Retinal pigment epithelial cell (primary cell): ENCODE measurements around the gene PLEKHA4.
A peak's percentile ranks its signal among the peaks of the same experiment; 100 is the strongest.
"Not testable (repeated sequence)": the region's sequence is repeated elsewhere in the genome, so short reads cannot be mapped to it uniquely, and the experiment has no call there.

Experiments
- DNase-seq: peaks from one replicate; pipeline ENCODE4 v3.0.0-alpha.2; 2010; ENCODE audit warnings: low read depth
- H3K4me3 ChIP-seq: 2 replicates; pipeline ENCODE4 v1.5.1; 2011; ENCODE audit warnings: mild to moderate bottlenecking, low read length, control low read depth, moderate library complexity
- CTCF ChIP-seq: conservative IDR thresholded peaks from 2 replicates; pipeline ENCODE4 v1.5.1; 2011; ENCODE audit warnings: low read depth, low read length, control low read depth, inconsistent platforms

Gene PLEKHA4

DNA sequence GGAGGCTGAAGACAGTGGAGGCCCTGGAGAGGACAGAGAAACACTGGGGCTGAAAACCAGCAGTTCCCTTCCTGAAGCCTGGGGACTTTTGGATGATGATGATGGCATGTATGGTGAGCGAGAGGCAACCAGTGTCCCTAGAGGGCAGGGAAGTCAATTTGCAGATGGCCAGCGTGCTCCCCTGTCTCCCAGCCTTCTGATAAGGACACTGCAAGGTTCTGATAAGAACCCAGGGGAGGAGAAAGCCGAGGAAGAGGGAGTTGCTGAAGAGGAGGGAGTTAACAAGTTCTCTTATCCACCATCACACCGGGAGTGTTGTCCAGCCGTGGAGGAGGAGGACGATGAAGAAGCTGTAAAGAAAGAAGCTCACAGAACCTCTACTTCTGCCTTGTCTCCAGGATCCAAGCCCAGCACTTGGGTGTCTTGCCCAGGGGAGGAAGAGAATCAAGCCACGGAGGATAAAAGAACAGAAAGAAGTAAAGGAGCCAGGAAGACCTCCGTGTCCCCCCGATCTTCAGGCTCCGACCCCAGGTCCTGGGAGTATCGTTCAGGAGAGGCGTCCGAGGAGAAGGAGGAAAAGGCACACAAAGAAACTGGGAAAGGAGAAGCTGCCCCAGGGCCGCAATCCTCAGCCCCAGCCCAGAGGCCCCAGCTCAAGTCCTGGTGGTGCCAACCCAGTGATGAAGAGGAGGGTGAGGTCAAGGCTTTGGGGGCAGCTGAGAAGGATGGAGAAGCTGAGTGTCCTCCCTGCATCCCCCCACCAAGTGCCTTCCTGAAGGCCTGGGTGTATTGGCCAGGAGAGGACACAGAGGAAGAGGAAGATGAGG is 5.3 kb upstream of the PLEKHA4 start:
- peak overlapping the region; percentile 100 for H3K4me3 ChIP-seq
- TF ChIP-seq CTCF: no peak
- no peak for DNase-seq

DNA sequence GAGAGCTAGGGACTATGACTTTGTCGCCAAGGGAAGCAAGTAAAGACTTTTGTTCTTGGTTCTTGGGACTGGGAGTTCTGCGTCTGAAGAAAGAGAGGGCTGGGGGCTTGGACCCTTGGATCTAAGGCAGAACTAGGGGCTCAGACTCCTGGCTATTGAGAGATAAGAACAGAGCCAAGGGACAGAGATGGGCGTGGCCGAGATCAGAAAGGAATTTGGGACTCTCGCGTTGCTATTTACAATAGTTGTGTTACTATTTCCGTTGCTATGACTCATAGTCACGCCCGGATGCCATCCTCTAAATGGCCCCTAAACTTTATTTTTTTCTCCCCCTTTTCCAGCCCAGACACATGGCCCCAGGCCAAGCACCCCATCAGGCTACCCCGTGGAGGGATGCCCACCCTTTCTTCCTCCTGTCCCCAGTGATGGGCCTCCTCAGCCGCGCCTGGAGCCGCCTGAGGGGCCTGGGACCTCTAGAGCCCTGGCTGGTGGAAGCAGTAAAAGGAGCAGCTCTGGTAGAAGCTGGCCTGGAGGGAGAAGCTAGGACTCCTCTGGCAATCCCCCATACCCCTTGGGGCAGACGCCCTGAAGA is 4.6 kb upstream of the PLEKHA4 start:
- H3K4me3 ChIP-seq: peak overlapping the region; percentile 100
- TF ChIP-seq CTCF: no peak
- peak; percentile 88 for DNase-seq

- peak within 1 kb of the TSS; percentile 100 for H3K4me3 ChIP-seq
- peak; percentile 84 for DNase-seq
- no peak for TF ChIP-seq CTCF
Measured at GRCh38 chr19:48872182-48872883, 3.9 kb upstream of the PLEKHA4 start, which contains the start of gene PPP1R15A. Gene PPP1R15A (plus strand): TSS chr19:48872421. CDS start chr19:48873234, 813 bp downstream.

- peak overlapping the region; percentile 20 for H3K4me3 ChIP-seq
- DNase-seq: not testable (repeated sequence)
Measured at GRCh38 chr19:48871471-48872181, 3.2 kb upstream of the PLEKHA4 start.

DNA sequence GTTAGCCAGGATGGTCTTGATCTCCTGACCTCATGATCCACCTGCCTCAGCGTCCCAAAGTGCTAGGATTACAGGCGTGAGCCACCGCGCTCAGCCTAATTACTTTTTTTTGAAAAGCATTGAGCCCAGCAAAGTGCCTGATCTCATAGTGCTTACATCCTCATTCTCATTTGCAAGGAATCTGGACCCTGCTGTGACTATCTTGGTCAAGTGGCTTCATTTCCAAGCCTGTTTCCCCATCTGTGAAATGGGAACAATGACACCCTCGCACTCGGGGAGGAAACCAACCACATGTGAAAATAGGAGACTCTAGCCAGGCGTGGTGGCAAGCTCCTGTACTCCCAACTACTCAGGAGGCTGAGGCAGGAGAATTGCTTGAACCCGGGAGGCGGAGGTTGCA is 1.6 kb upstream of the PLEKHA4 start:
- no peak overlapping the region for H3K4me3 ChIP-seq
- no peak for DNase-seq
- TF ChIP-seq CTCF: no peak

GRCh38 chr19:48867746-48868113 is 687 bp downstream of the PLEKHA4 start:
- no peak for DNase-seq
- peak overlapping the region; percentile 40 for H3K4me3 ChIP-seq
- TF ChIP-seq CTCF: no peak
